ENCODE results near the gene WNT5B. TPM values are rescaled to one million over a fixed set of nuclear protein-coding genes. Genes with fewer than 3 reads are reported as not detected.

Gene WNT5B
- total and polyA plus RNA-seq, 9 of the 15 experiments (the other 6 are each of a cell fraction or from before 2014, with no cell fraction given): 0.42 to 16.8 (median 5.4) TPM

- TF ChIP-seq, protein P1, sequence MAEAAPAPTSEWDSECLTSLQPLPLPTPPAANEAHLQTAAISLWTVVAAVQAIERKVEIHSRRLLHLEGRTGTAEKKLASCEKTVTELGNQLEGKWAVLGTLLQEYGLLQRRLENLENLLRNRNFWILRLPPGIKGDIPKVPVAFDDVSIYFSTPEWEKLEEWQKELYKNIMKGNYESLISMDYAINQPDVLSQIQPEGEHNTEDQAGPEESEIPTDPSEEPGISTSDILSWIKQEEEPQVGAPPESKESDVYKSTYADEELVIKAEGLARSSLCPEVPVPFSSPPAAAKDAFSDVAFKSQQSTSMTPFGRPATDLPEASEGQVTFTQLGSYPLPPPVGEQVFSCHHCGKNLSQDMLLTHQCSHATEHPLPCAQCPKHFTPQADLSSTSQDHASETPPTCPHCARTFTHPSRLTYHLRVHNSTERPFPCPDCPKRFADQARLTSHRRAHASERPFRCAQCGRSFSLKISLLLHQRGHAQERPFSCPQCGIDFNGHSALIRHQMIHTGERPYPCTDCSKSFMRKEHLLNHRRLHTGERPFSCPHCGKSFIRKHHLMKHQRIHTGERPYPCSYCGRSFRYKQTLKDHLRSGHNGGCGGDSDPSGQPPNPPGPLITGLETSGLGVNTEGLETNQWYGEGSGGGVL (CRISPR knock-in tag; IDR thresholded peaks at IDR 0.05): no peak
These were observed 37.2 kb downstream of the WNT5B start (continued) for GRCh38 chr12:1666215-1666614.

DNA sequence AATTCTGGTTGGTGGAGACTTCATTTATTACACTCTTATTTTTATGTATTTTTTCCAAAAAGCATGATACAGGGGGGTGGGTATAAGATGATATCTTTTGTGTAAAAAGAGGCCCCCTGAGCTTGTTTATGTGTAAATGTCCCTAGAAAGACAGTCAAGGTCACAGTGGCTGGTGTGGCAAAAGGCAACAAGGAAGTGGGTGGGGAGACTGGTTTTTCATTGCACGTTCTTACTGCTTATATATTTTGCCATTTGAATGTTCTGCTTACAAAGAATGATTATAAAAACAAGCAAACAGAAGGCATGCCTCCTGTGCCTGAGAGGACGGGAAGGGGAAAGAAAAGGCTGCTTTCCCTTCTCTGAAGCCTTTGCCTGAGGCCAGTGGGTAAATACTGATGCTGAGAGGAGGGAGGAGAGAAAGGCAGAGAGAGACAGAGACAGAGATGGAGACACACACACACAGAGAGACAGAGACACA lies 37.7 kb downstream of the WNT5B start:
- no peak overlapping the region for H3K4me3 ChIP-seq

More for the DNA sequence above, 37.7 kb downstream of the WNT5B start:
- Histone ChIP-seq H3K9me1 (ENCODE audit: control insufficient read depth, insufficient read depth, low read length) (no peaks in the 10 kb centered on the region), H2AFZ (ENCODE audit: low read depth, low read length) (peak overlapping the region; percentile 90), H3K36me3 (ENCODE audit: control insufficient read depth, insufficient read depth, low read length) (no peaks in the 10 kb centered on the region), H3K9me3 (replicated peaks; ENCODE audit: control insufficient read depth, insufficient read depth, low read depth, low read length) (peaks cover 2% of the 10 kb centered on the region; the same call in 1 of the 2 replicates), H3K27me3 (ENCODE audit: control insufficient read depth in 2 of 2, insufficient read depth in 2 of 2, low read length in 2 of 2) (no peaks in the 10 kb centered on the region), H3K4me1 (replicated peaks in 1 of 2; ENCODE audit: control insufficient read depth in 2 of 2, insufficient read depth in 2 of 2, low read length in 2 of 2) (peaks cover 6 to 25% of the 10 kb centered on the region in 2 experiments), H3K4me2 (ENCODE audit: insufficient read depth, low read length) (peak overlapping the region; percentile 12; the same call in 1 of the 2 replicates), H3K27ac (ENCODE audit: extremely low read depth, low read depth, low read length) (peak overlapping the region; percentile 69), H3K79me2 (ENCODE audit: control insufficient read depth, insufficient read depth, low read length) (no peaks in the 10 kb centered on the region), H3K9ac (ENCODE audit: insufficient read depth in 1 of 2, low read depth in 2 of 2, low read length in 2 of 2) (peak overlapping the region; percentile 37 to 41; a peak in 3 of 4 replicates), H4K20me1 (replicated peaks; ENCODE audit: control insufficient read depth, insufficient read depth, low read length) (no peaks in the 10 kb centered on the region)
- in situ Hi-C loops (cut with MboI) (no loop called here), intact Hi-C loops (cut with micrococcal nuclease) (no loop called here)
- ChIA-PET CTCF (ENCODE audit: low intra/inter-chr PET ratio) (no interaction called here), POLR2A (interaction anchor here (0.6 kb wide), 1 partner anchor 10 kb away, joined by 4 read pairs; no protein-coding TSS in a partner anchor)
- ATAC-seq (no peak), FAIRE-seq (peak; percentile 6), DNase-seq (ENCODE audit: extremely low read depth in 1 of 4, low spot score in 3 of 4) (peak in 1 of 4 experiments; percentile 22)
- whole genome bisulfite sequencing (ENCODE audit: insufficient coverage, low coverage, missing lambda C conversion rate): 21% methylated on average over 1 of the region's 2 CpGs
- TF ChIP-seq THAP7 (CRISPR knock-in tag; IDR thresholded peaks at IDR 0.05) (no peak), ELF4 (CRISPR knock-in tag; IDR thresholded peaks at IDR 0.05) (no peak), HDGF (IDR thresholded peaks at IDR 0.05) (peak; percentile 72; the same call in 1 of the 2 replicates), ESRRA (IDR thresholded peaks at IDR 0.05; ENCODE audit: borderline replicate concordance, low read depth) (peak; percentile 81), NFRKB (IDR thresholded peaks at IDR 0.05; ENCODE audit: low read depth) (peak; percentile 35; the same call in 1 of the 2 replicates), SPI1 (IDR thresholded peaks at IDR 0.05; ENCODE audit: borderline replicate concordance, low read depth, low read length) (peak; percentile 21; the same call in 1 of the 2 replicates)
- BruUV-seq (replicated peaks): no TSS peak

Data from K562 (cell line).